Activated naive CD4-positive, alpha-beta T cell treated with Interleukin-2 at 50 U/mL for 16 hours (primary cell): Measurements from ENCODE around the gene OR5H2.
"Not testable (repeated sequence)": the region's sequence is repeated elsewhere in the genome, so short reads cannot be mapped to it uniquely, and the experiment has no call there.

ENCODE experiments used
- DNase-seq: peaks from one replicate; pipeline ENCODE4 v3.0.0-alpha.2; 2020

Gene OR5H2

GRCh38 chr3:98282205-98282604 is at the start of gene OR5H2:
OR5H2 (plus strand) TSS chr3:98282505; CDS start chr3:98282903, 398 bp downstream.
- no peak for DNase-seq

- DNase-seq = no peak
These were observed 48.8 kb upstream of the OR5H2 start for GRCh38 chr3:98233468-98233867.

- DNase-seq = no peak
These were observed 42.2 kb upstream of the OR5H2 start for GRCh38 chr3:98240131-98240530.

- no peak for DNase-seq
These were observed 40.1 kb upstream of the OR5H2 start for GRCh38 chr3:98242155-98242554.

- no peak for DNase-seq
These were observed 38.5 kb upstream of the OR5H2 start for GRCh38 chr3:98243843-98244242.

GRCh38 chr3:98246142-98246541 is 36.2 kb upstream of the OR5H2 start:
- no peak for DNase-seq

- not testable (repeated sequence) for DNase-seq
These were observed 26.3 kb upstream of the OR5H2 start for GRCh38 chr3:98256026-98256425.

GRCh38 chr3:98259707-98260106 is 22.6 kb upstream of the OR5H2 start:
- DNase-seq = no peak

- DNase-seq = no peak
These were observed 20.3 kb upstream of the OR5H2 start for GRCh38 chr3:98262046-98262445.

GRCh38 chr3:98263944-98264343 is 18.4 kb upstream of the OR5H2 start, which contains the start of gene OR5H6:
OR5H6 (plus strand) TSS chr3:98264244; CDS start chr3:98264333, 89 bp downstream.
- no peak for DNase-seq

GRCh38 chr3:98269846-98270245 is 12.5 kb upstream of the OR5H2 start:
- no peak for DNase-seq

GRCh38 chr3:98272126-98272525 is 10.2 kb upstream of the OR5H2 start:
- no peak for DNase-seq

GRCh38 chr3:98274914-98275313 is 7.4 kb upstream of the OR5H2 start:
- DNase-seq = no peak

- DNase-seq = no peak
These were observed 8.6 kb downstream of the OR5H2 start for GRCh38 chr3:98290916-98291315.

- DNase-seq = no peak
These were observed 9.1 kb downstream of the OR5H2 start for GRCh38 chr3:98291332-98291957.

- no peak for DNase-seq
These were observed 39.8 kb downstream of the OR5H2 start for GRCh38 chr3:98322101-98322500.

- DNase-seq = no peak
These were observed 40.4 kb downstream of the OR5H2 start for GRCh38 chr3:98322686-98323085.

GRCh38 chr3:98323425-98323824 is 41.1 kb downstream of the OR5H2 start:
- no peak for DNase-seq

GRCh38 chr3:98325055-98325454 is 42.8 kb downstream of the OR5H2 start:
- no peak for DNase-seq

GRCh38 chr3:98326105-98326893 is 44.0 kb downstream of the OR5H2 start:
- no peak for DNase-seq

GRCh38 chr3:98326945-98327344 is 44.6 kb downstream of the OR5H2 start:
- DNase-seq = no peak

GRCh38 chr3:98328933-98329332 is 46.6 kb downstream of the OR5H2 start:
- DNase-seq = no peak

- DNase-seq = peak; percentile 45
These were observed 47.3 kb downstream of the OR5H2 start for GRCh38 chr3:98329392-98330124.

GRCh38 chr3:98331329-98331728 is 49.0 kb downstream of the OR5H2 start:
- no peak for DNase-seq
